CD4-positive, alpha-beta T cell treated with Interleukin-1 beta for 1 hour (primary cell): ENCODE results near the gene MESD.
"Not testable (repeated sequence)": the region's sequence is repeated elsewhere in the genome, so short reads cannot be mapped to it uniquely, and the experiment has no call there.

Experiments
- DNase-seq, 2 donors: peaks; one replicate each; pipeline ENCODE4 v3.0.0-alpha.2; 2020 to 2022

Gene MESD

DNA sequence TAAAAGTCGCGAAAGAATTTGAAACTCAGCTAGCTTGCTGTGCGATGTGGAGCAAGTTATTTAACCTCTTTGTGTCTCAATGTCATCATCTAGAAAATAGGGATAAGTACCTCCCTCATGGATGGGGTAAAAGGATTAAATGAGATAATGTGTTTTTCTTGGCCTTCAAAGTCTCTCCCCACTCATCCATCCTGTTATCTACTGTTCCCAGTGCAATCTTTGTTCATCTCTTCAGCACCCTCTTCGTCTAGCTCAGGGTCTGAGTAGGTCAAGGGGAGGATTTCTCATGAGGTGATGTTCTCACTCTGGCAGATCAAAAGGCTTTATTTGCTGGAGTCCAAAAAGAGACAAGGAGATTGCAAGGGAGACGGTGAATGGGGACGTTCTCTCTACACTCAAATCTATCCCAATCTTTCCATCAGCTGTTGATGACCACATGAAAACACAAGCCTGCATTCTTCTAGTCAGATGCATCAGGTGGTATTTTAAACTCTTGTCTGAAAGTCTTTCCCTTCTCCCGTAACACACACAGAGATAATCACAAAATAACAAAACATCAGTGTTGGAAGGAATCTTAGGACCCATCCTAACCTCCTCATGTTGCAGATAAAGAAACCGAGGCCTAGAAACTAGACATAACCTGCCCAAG lies 1.3 kb downstream of the MESD start:
- DNase-seq, result no peak

DNA sequence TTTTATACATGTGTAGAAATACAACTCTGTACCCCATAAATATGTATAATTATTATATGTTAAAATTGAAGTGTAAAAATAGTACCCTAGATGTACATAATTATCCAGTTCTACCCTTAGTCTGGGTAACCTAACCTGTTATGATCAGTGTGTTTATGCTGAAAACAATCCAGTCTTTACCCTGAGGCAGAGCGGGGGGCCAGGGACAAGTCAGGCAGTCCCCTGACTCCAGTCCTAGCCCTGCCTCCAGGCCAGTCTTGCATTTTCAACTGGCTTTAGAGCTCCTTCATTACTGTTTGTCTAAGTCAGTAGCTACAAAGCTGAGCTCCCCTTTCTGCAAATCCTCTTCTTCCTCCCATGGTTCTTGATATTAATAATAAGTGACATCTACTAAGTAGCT lies 3.1 kb downstream of the MESD start:
- DNase-seq, result no peak

DNA sequence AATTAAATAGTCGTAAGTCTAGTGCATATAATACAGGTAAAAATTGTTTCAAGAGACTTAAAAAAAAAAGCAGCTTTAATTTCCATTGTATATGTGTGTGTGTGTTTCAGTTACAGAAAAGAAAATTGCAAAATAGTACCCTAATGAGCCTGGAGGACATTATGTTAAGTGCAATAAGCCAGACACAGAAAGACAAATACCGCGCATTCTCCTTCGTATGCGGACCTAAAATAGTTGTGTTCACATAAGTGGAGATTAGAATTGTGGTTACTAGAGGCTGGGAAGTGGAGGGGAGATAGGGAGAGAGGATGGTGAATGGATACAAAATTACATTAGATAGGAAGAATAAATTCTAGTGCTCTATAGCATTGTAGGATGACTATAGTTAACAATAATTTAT lies 3.6 kb downstream of the MESD start:
- DNase-seq, result no peak

DNA sequence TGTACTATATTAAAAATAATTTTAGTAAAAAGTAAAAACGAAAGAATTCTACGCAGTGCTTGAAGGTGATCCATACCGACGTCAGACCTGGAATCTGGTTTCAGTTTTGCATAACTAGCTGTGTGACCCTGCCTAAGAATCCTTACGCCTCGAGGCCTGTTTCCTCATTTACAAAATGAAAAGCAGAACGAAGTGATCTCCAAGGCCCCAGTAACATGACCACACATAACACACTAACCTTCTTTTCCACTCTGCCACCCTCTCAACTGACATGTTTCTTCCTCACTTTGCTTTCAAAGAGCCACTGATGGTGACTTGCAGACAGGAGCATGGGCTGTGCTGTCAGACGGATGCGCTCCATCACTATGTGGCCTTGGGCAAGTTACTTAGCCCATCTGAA lies 4.8 kb downstream of the MESD start:
- peak in 1 of 2 donors; percentile 43 for DNase-seq

DNA sequence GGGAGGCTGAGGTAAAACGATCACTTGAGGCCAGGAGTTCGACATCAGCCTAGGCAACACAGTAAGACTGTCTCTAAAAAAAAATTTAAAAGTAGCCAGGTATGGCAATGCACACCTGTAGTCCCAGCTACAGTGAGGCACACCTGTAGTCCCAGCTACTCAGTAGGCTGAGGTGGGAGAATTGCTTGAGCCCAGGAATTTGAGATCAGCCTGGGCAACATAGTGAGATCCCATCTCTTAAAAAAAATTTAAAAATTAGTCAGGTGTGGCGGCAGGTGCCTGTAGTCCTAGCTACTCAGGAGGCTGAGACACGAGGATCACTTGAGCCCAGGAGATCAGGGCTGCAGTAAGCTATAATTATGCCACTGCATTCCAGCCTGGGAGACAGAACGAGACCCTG lies 6.8 kb downstream of the MESD start:
- DNase-seq, result no peak

DNA sequence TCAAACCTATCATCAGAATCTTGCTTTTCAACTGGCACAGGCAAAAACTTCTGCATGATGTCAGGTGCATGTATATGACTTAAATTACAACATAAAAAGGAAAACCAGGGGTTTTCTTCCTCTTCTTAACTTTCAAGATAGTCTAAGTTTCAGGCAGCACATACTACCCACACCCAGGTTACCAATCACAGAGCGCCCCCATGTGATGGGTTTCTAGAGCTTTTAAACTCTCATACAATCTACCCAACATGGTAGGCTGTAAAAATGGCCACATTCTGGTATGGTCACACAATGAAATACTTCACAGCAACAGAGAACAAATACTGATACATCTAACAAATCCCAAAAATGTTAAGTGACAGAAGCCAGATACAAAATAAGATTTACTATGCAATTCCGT lies 7.4 kb downstream of the MESD start:
- DNase-seq, result no peak

DNA sequence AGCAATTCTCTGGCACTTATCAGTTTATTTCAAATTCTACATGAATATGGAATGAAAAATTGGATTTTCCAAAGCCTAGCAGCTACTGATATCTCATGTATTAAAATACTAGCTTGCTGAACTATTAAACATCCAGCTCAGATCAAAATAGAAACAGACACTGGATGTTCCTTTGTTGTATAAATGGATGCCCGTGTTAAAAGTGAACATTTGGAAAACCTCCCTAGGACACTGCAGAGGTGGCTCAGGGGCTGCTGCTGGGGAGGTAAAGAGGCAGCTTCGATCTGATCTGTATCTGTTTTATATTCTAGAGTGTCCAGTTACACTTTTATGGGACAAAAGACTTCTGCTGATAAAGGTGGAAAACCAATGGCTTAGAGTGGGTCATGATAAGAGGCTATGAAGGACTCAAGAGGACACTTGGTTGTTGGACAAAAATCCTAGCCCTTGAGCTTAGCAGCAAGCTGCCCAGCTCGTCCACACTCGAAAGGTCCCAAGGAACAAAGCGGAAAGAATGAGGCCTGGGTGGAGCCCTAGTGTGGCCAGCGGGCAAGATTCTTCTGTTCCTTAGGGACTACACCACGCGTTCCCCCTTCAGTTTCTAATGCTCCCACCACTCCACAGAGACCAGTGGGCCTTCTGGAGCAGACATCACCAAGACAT lies 9.9 kb downstream of the MESD start:
- no peak for DNase-seq

DNA sequence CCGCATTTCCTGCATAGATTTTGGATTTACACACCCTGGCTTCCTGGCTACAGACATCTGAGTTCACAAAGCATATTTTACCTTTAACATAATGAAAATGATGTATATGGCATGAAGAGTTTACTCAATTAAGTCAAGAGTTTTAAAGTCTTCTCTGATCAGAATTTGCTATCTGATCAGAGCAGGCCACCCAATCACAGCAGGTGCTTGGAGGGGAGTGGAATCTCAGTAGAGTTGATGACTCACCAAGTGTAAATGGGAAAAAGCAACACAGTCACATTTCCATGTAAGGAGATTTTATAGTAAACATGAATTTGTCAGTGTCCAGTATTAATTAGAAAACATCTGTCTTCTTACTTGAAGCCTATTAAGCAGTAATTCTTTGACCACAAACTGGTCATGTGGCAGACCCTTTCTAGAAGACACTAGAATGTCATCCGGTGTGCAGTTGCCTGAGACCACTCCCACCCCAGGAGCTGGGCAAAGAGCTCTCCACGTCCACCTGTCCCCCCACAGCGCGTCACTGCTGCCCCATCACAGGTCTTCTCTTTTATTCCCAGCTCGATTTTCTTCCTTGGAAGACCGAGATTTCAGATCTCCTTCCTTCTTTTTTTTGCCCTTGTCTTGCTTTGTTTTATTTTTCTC lies 10.8 kb downstream of the MESD start:
- no peak for DNase-seq

DNA sequence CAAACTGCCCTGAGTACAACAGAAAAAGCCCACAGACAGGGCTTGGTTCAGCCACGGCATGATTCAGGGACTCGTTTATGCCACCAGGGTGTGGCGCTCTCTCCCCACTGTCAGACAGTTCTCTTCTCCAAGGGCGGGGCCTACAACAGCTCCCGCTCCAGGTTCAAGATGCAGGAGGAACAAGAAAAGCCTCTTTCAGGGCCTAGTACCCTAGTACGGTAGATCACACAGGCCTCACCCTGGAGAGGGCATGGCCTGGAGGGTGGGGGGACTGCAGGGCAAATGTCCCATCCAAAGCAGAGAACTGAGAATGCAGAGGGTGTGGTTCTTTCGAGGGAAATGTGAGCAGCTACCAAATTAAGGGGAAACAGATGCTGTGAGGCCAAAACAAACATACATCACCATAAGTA lies 12.0 kb downstream of the MESD start:
- peak; percentile 50 to 51 for DNase-seq

DNA sequence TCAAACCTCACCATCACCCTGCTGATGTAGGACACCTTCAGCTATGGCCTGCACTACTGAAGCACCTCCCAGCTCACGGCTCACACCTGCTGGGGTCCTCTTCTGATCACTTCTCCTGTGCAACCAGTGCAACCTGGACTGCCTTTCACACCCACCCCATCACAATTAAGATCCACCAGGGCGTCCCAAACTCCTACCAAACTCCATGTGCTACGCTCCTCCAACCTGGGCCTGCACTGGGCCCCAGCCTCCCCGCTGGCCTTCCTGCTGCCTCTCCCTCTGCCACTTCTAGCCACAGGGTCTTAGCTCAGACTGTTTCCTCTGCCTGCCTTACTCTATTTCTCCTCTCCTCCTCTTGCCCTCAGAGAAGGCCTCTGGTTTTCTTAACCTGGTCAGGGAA lies 12.8 kb downstream of the MESD start:
- DNase-seq, result no peak

DNA sequence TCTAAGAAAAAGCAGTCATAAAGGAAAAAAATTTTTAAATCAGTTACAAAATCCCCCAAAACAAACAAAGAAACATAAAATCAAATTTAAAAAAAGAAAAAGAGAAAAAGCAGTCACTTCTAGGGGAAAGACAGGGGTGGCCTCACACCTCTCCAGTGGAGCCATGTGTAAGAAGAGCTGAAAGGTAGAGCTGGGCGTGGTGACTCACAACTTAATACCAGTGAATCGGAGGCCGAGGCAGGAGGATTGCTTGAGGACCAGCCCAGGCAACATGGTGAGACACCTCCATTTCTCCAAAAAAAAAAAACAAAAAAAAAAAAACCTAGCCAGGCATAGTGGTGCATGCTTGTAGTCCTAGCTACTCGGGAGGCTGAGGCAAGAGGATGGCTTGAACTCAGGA lies 14.7 kb downstream of the MESD start:
- no peak for DNase-seq

DNA sequence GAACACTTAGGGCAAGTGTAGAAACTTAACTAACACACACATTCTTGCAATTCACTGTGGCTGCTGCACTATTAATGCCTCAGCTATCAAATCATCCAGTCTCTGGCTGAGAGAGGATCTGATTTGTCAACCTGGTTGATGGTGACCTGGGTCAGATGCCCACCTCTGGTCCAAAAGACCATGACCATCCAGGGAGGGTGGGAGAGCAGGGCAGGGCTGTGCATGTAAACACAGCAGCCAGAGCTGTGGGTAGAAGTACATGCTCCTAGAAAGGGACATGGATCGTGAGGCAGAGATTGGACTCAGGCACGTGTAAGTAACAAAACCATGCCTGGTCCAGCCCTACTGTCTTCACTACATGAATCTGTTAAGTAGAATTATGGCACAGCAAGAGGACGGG lies 17.3 kb downstream of the MESD start:
- no peak for DNase-seq

DNA sequence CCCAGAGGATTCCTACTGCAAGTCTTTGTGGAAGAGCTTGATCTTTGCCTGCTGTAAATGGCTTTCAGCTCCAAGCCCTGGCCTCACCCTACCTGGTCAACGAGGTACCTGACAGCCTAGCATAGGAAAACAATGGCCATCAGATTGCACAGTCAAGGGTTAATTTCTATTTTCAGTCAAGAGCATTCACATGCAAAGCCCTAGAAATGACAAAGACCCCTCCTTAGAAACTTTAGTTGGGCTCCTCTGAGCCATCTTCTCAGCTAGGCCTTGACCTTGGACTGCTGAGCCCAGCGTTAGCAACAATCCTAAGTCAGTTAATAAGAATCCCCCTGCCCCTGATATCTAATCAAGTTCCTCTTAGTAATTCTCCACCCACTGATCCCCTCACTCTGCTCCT lies 18.5 kb downstream of the MESD start:
- DNase-seq, result no peak

DNA sequence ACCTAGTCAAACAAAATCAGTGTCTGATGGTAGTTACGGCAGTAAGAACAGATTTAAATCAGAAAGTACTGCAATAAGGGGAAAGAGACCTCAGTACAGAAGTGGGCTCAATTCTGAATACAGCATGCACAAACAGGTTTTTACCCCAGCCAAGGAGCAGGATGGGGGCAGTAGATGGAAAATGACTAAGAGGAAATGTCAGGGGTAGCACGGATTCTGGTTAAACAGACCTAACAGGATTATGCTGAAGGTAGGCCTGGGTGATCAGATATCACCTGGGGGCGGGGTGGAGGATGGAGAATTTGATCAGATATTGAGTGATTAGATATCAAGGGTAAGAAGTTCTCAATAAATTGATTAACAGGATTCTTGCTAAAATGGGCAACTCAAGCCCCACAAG lies 19.0 kb downstream of the MESD start:
- no peak for DNase-seq

DNA sequence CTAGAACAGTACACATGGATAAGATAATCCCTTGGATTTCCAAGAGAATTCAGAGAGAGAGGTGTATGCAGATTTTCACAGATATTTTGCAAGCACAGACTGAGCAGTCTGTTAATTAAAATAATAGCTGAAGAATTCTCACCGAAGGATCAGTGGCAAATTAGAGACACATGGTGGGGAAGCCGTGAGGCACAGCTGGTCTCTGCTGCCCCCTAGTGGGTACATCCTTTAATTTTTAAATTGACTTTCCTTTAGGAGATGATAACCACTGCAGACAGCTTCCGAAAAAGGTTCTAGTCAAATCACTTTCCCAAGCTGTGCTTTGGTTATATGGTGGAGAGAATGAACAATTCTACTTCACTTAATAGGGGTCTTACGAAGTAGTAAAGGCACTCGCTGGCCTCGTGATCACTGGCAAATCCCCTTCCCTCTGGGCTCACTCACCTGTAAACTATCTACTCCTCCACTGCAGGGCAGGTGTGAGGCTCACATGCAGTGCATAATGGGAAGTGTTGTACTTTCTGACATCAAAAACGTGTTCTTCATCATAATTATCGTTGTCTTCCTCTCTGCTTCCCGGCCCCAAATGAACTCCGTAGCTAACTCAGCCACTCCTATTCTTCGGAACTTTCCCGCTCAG lies 19.5 kb downstream of the MESD start:
- DNase-seq, result peak; percentile 40 to 68

DNA sequence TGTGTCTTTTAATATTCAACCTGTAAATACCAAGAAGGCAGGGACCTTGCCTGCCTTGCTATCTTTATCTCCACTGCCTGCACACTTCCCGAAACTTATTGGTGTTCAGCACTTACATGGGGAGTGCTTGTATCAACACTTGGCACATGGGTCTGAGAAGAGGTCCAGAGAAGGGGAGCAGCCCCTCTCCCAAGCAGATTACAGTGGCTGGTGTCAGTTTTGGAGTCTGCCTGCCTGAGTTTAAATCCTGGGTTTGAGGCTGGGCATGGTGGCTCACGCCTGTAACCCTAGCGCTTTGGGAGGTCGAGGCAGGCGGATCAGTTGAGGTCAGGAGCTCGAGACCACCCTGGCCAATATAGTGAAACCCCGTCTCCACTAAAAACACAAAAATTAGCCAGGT lies 20.3 kb downstream of the MESD start:
- DNase-seq, result no peak

DNA sequence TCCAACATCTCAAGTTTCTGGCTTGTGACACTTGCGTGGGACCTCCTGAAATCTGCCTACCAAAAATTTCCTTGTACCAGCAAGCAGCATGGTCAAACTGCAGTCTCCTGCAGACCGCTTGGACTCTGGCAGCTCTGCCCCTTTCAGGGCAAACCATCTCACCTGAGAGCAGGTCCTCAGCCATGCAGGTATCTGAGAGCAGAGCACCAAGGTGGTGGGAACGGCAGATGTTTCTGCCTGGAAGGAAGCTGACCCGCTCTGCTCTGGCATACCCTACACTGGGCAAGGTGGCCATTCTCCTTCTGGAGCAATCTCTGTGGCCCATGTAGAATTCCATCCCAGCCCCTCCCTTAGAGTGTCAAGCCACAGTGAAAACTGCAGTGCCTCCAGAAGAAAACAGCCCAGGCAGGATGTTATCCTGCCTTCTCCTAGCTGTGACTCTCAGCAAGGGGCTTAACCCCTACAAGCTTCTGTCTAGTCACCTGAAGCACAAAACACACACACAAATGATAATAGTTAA lies 21.6 kb downstream of the MESD start:
- DNase-seq, result no peak

DNA sequence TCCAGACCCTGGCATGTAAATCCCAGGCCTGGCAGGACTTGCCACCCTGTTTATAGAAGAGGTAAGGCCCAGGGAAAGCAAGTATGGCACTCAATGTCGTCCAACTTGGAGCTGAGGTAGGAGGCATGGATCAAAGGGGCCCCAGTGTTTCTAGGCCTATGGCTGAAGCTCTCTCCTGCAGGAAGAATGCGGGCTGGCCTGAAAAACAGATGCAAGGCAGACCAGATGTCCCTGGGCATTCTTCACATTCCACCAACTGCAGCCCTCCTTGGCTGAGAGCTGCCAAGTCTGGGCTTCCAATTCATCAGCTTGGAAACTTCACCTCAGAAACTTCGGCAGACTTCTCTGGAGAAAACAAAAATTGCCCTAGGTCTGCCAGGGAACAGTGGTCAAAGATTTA lies 22.2 kb downstream of the MESD start:
- no peak for DNase-seq

DNA sequence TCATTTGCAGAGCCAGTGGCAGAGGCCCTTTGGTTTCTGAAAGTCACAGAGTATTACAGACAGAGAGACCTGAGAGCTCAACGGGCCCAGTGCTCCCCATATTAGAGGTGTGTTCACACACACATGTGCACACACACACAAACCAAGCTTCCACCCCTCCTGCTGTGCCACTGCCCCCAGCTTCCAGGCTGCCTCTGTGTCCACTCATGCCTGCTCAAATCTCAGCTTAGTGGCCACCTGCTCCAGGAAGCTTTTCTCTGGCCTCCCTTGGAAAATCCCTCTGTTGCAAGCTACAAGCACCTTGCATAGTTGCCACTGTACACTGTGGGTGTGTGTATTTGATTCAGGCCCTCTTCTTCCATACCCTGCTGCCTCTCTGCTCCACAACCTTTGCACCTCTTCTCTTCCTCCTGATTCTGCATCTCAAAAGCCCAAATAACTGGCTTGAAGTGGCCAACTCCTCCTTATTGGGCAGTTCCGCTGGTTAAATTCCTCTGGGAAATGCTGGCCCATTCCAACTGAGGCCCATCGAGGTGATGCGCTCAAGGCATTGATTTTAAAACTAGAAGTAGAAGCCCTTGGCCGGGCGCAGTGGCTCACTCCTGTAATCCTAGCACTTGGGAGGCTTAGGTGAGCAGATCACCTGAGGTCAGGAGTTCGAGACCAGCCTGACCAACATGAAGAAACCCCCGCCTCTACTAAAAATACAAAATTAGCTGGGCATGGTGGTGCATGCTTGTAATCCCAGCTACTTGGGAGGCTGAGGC lies 23.0 kb downstream of the MESD start:
- DNase-seq, result no peak

DNA sequence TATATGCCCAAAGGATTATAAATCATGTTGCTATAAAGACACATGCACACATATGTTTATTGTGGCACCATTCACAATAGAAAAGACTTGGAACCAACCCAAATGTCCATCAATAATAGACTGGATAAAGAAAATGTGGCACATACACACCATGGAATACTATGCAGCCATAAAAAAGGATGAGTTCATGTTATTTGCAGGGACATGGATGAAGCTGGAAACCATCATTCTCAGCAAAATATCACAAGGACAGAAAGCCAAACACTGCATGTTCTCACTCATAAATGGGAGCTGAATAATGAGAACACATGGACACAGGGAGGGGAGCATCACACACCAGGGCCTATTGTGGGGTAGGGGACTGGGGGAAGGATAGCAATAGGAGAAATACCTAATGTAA lies 24.2 kb downstream of the MESD start:
- not testable (repeated sequence) for DNase-seq

DNA sequence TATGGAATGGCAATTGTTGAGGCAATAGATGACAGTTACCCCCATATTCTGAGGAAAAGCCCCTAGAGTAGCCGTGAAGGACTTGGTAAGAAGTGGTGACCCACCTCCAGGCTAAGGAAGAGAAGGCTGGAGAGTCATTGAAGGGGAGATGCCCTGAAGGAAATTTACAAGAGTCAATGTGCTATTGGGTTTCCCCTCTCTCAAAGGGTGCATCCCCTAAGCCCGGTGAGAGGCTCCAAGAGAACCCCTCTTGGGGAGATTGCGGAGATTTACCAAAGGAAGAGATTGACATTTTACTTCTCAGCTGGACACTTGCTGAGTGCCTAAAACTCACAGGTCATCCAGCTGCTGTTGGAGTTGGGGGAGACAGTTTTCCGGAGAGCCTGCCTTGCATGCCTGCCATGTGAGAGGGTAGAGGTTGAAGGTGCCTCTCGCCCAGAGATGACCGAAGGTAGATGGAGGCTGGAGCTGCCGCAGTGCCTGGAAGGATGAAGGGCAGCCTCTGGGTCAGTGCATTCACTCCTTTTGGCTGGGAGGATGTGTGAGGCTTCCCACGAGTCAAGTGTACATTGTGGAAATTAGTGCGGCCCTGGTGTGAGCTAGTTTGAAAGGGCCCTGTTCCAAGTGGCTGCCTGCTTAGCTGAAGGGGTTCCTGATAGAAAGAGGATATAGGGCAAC lies 30.7 kb downstream of the MESD start:
- DNase-seq, result no peak

DNA sequence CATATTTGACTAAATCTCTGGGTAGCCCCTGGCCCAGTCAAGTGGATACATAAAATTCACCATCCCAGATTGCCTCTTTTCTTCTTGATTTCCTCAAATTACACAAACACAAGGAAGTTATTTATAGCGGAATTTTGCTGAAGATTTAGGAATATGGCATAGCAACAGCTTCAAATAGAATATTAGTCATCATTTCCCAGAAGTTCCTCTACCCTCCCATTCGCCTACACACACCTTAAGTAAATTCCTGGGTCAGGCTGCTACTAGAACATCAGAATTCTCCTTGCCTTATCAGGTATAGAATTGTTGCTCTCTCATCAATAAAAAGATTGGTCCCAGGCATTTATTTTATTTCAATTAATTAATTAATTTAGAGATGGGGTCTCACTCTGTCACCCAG lies 31.6 kb downstream of the MESD start:
- no peak for DNase-seq
